DMS 273 treated with DMSO at 0.1 percent for 48 hours (cell line): ENCODE measurements around the gene ENDOD1.
"Not testable (repeated sequence)": the region's sequence is repeated elsewhere in the genome, so short reads cannot be mapped to it uniquely, and the experiment has no call there.

ENCODE experiments used
- DNase-seq: peaks from one replicate; lab custom pipeline; 2025; lab: John Stamatoyannopoulos, UW

Gene ENDOD1

GRCh38 chr11:95103701-95104100, 14.1 kb downstream of the ENDOD1 start:
- DNase-seq: no peak

GRCh38 chr11:95104121-95104830, 14.6 kb downstream of the ENDOD1 start:
- DNase-seq: no peak

GRCh38 chr11:95104856-95105255, 15.2 kb downstream of the ENDOD1 start:
- DNase-seq: peak; percentile 65

- DNase-seq: no peak
Measured at GRCh38 chr11:95108159-95108611, 18.5 kb downstream of the ENDOD1 start.

- DNase-seq: no peak
Measured at GRCh38 chr11:95108671-95109551, 19.3 kb downstream of the ENDOD1 start.

GRCh38 chr11:95111471-95111870, 21.8 kb downstream of the ENDOD1 start:
- DNase-seq: not testable (repeated sequence)

GRCh38 chr11:95111923-95112540, 22.4 kb downstream of the ENDOD1 start:
- DNase-seq: no peak

- no peak for DNase-seq
Measured at GRCh38 chr11:95115597-95115996, 26.0 kb downstream of the ENDOD1 start.

- no peak for DNase-seq
Measured at GRCh38 chr11:95119361-95120060, 29.9 kb downstream of the ENDOD1 start.

- no peak for DNase-seq
Measured at GRCh38 chr11:95121698-95122097, 32.1 kb downstream of the ENDOD1 start.

- DNase-seq: no peak
Measured at GRCh38 chr11:95123556-95123955, 33.9 kb downstream of the ENDOD1 start.

GRCh38 chr11:95128602-95129001, 39.0 kb downstream of the ENDOD1 start:
- no peak for DNase-seq

GRCh38 chr11:95132956-95133355, 43.3 kb downstream of the ENDOD1 start:
- no peak for DNase-seq

- peak; percentile 84 for DNase-seq
Measured at GRCh38 chr11:95134491-95134890, 44.8 kb downstream of the ENDOD1 start.

GRCh38 chr11:95135155-95135554, 45.5 kb downstream of the ENDOD1 start:
- no peak for DNase-seq

- no peak for DNase-seq
Measured at GRCh38 chr11:95135880-95136279, 46.2 kb downstream of the ENDOD1 start.

GRCh38 chr11:95136747-95137146, 47.1 kb downstream of the ENDOD1 start:
- DNase-seq: not testable (repeated sequence)

GRCh38 chr11:95137299-95137698, 47.7 kb downstream of the ENDOD1 start:
- no peak for DNase-seq

- DNase-seq: no peak
Measured at GRCh38 chr11:95138448-95138847, 48.8 kb downstream of the ENDOD1 start.

- DNase-seq: no peak
Measured at GRCh38 chr11:95140397-95141033, 50.9 kb downstream of the ENDOD1 start.

- no peak for DNase-seq
Measured at GRCh38 chr11:95142431-95142830, 52.8 kb downstream of the ENDOD1 start.
